HG03460 (cell line): ENCODE measurements around the gene HIPK2.
"Not testable (repeated sequence)": the region's sequence is repeated elsewhere in the genome, so short reads cannot be mapped to it uniquely, and the experiment has no call there.

Experiments used
- ATAC-seq: cut with Tn5 transposase; IDR thresholded peaks from one replicate; pipeline ENCODE4 v1.9.1; 2021; ENCODE audit not compliant: unreplicated experiment

The HIPK2 gene

GRCh38 chr7:139557857-139558581, 219.8 kb downstream of the HIPK2 start:
- no peak for ATAC-seq

GRCh38 chr7:139553991-139554700, 223.7 kb downstream of the HIPK2 start:
- not testable (repeated sequence) for ATAC-seq

- no peak for ATAC-seq
These were observed 229.3 kb downstream of the HIPK2 start for GRCh38 chr7:139548302-139549028.

- no peak for ATAC-seq
These were observed 233.2 kb downstream of the HIPK2 start for GRCh38 chr7:139544645-139545044.

- no peak for ATAC-seq
These were observed 233.8 kb downstream of the HIPK2 start for GRCh38 chr7:139543801-139544603.

GRCh38 chr7:139542308-139543151, 235.3 kb downstream of the HIPK2 start:
- no peak for ATAC-seq

GRCh38 chr7:139541600-139542307, 236.0 kb downstream of the HIPK2 start:
- ATAC-seq = no peak

- ATAC-seq = no peak
These were observed 237.6 kb downstream of the HIPK2 start for GRCh38 chr7:139540203-139540602.

- ATAC-seq = no peak
These were observed 238.7 kb downstream of the HIPK2 start for GRCh38 chr7:139538881-139539635.

GRCh38 chr7:139536152-139536551, 241.6 kb downstream of the HIPK2 start:
- no peak for ATAC-seq

- no peak for ATAC-seq
These were observed 242.7 kb downstream of the HIPK2 start for GRCh38 chr7:139534966-139535651.

GRCh38 chr7:139534096-139534495, 243.7 kb downstream of the HIPK2 start:
- ATAC-seq = no peak

GRCh38 chr7:139532636-139533155, 245.1 kb downstream of the HIPK2 start:
- no peak for ATAC-seq

GRCh38 chr7:139531094-139531493, 246.7 kb downstream of the HIPK2 start:
- ATAC-seq = no peak

- ATAC-seq = no peak
These were observed 250.9 kb downstream of the HIPK2 start for GRCh38 chr7:139526578-139527544.

- no peak for ATAC-seq
These were observed 252.0 kb downstream of the HIPK2 start for GRCh38 chr7:139525750-139526149.

GRCh38 chr7:139525239-139525638, 252.6 kb downstream of the HIPK2 start:
- no peak for ATAC-seq
